Mucosa of descending colon (tissue), 3 donors: ENCODE results near the gene SUZ12. TPM values are rescaled to one million over a fixed set of nuclear protein-coding genes. Genes with fewer than 3 reads are reported as not detected.
"Not testable (repeated sequence)": the region's sequence is repeated elsewhere in the genome, so short reads cannot be mapped to it uniquely, and the experiment has no call there.

Experiments used
- ATAC-seq: fragments of 200-7000 bp; cut with Tn5 transposase; one replicate; pipeline ENCODE4 v1.9.1; 2020; ENCODE audit warnings: mild to moderate bottlenecking, moderate library complexity
- DNase-seq, 3 donors: peaks; one replicate each; pipeline ENCODE4 v3.0.0-alpha.2; 2020
- H3K36me3 ChIP-seq: fragments of 200-600 bp; one replicate; pipeline ENCODE4 v1.8.0; 2021; ENCODE audit warnings: low read depth, mild to moderate bottlenecking
- H3K4me1 ChIP-seq: fragments of 200-600 bp; one replicate; pipeline ENCODE4 v1.8.0; 2021; ENCODE audit warnings: low read depth, mild to moderate bottlenecking
- H3K4me3 ChIP-seq: fragments of 200-600 bp; one replicate; pipeline ENCODE4 v1.8.0; 2021; ENCODE audit warnings: mild to moderate bottlenecking
- H3K9me3 ChIP-seq: fragments of 200-600 bp; one replicate; pipeline ENCODE4 v1.8.0; 2021; ENCODE audit warnings: mild to moderate bottlenecking
- CTCF ChIP-seq: fragments of 200-600 bp; IDR thresholded peaks from one replicate; pipeline ENCODE4 v1.8.0; 2022; ENCODE audit warnings: antibody characterized with exemption, mild to moderate bottlenecking
- intact Hi-C, 2 donors: fragments of 100-400 bp; cut with DNase I in 1 of 2; cut with micrococcal nuclease in 1 of 2; formaldehyde crosslinking; loops; one replicate each; pipeline versions ENCODE4 v1.11.0 to v1.11.1; 2022; cut with DNase I, micrococcal nuclease
- total RNA-seq, 3 donors: library from RNA; stranded (reverse); fragmentation: NEBNext Ultra II Directional in 2 of 3; extraction: Animal tissue kit (Norgen Biotek cat#: 25700) in 2 of 3; gene quantifications; one replicate each; pipeline versions ENCODE4 v1.2.1 to v1.2.4, GENCODE V29; 2021 to 2023
- donor health status: DM: no; HTN: no; CAD: no; lungs with moderate emphysema.
- donor health status: DM: no; HTN: no; CAD: no.
- donor health status: DM: no; HTN: yes; CAD: no.

Gene SUZ12
- total RNA-seq, 3 donors from 2014 or later = 20.0 to 30.7 (median 20.9) TPM

GRCh38 chr17:31918701-31919128, 18.1 kb upstream of the SUZ12 start:
- no peaks in the 10 kb centered on the region for H3K9me3 ChIP-seq
- no peaks in the 10 kb centered on the region for H3K4me1 ChIP-seq
- intact Hi-C loops = no loop called here
- H3K4me3 ChIP-seq = no peak overlapping the region
- ATAC-seq = no peak
- DNase-seq = no peak
- H3K36me3 ChIP-seq = no peaks in the 10 kb centered on the region
- TF ChIP-seq CTCF = no peak

- Histone ChIP-seq H3K9me3 (no peaks in the 10 kb centered on the region), H3K4me1 (no peaks in the 10 kb centered on the region), H3K4me3 (no peak overlapping the region), H3K36me3 (no peaks in the 10 kb centered on the region)
- intact Hi-C loops = no loop called here
- ATAC-seq (no peak), DNase-seq (no peak)
- no peak for TF ChIP-seq CTCF
Measured at GRCh38 chr17:31919802-31920525, 16.8 kb upstream of the SUZ12 start.

GRCh38 chr17:31926100-31926729, 10.6 kb upstream of the SUZ12 start:
- Histone ChIP-seq H3K4me1 (no peaks in the 10 kb centered on the region), H3K4me3 (no peak overlapping the region), H3K9me3 (no peaks in the 10 kb centered on the region), H3K36me3 (no peaks in the 10 kb centered on the region)
- DNase-seq (no peak), ATAC-seq (no peak)
- no peak for TF ChIP-seq CTCF
- intact Hi-C loops = no loop called here

GRCh38 chr17:31931756-31932155, 5.1 kb upstream of the SUZ12 start:
- no peak for ATAC-seq
- H3K9me3 ChIP-seq = no peaks in the 10 kb centered on the region
- TF ChIP-seq CTCF = no peak
- DNase-seq = no peak
- no peaks in the 10 kb centered on the region for H3K36me3 ChIP-seq
- intact Hi-C loops = no loop called here
- no peaks in the 10 kb centered on the region for H3K4me1 ChIP-seq
- H3K4me3 ChIP-seq = no peak overlapping the region

GRCh38 chr17:31935512-31935911, 1.3 kb upstream of the SUZ12 start:
- no peak for TF ChIP-seq CTCF
- ATAC-seq (no peak), DNase-seq (no peak)
- no peaks in the 10 kb centered on the region for H3K9me3 ChIP-seq
- H3K36me3 ChIP-seq = no peaks in the 10 kb centered on the region
- no peak overlapping the region for H3K4me3 ChIP-seq
- peaks cover 10% of the 10 kb centered on the region for H3K4me1 ChIP-seq
- intact Hi-C loops = no loop called here

- DNase-seq, H3K4me3 ChIP-seq, H3K36me3 ChIP-seq, ATAC-seq, intact Hi-C loops, H3K9me3 ChIP-seq: not testable (repeated sequence)
- peaks cover 10% of the 10 kb centered on the region for H3K4me1 ChIP-seq
Measured at GRCh38 chr17:31937926-31938641, 1.3 kb downstream of the SUZ12 start.

- H3K36me3 ChIP-seq, DNase-seq, ATAC-seq, H3K4me3 ChIP-seq, intact Hi-C loops, H3K9me3 ChIP-seq: not testable (repeated sequence)
- H3K4me1 ChIP-seq = peaks cover 10% of the 10 kb centered on the region
Measured at GRCh38 chr17:31941916-31942315, 5.1 kb downstream of the SUZ12 start.

GRCh38 chr17:31942396-31942795, 5.6 kb downstream of the SUZ12 start:
- ATAC-seq, H3K4me3 ChIP-seq, DNase-seq, intact Hi-C loops, H3K9me3 ChIP-seq, H3K36me3 ChIP-seq: not testable (repeated sequence)
- H3K4me1 ChIP-seq = peaks cover 10% of the 10 kb centered on the region

GRCh38 chr17:31951953-31952352, 15.1 kb downstream of the SUZ12 start:
- H3K4me3 ChIP-seq, H3K4me1 ChIP-seq, intact Hi-C loops, DNase-seq, ATAC-seq, H3K36me3 ChIP-seq, H3K9me3 ChIP-seq: not testable (repeated sequence)
